Activated T-helper 17 cell treated with anti-CD3 and anti-CD28 coated beads, Interleukin-2, amount 50 U/mL, for 72 hours (primary cell): ENCODE measurements around the gene GON7. TPM values are rescaled to one million over a fixed set of nuclear protein-coding genes. Genes with fewer than 3 reads are reported as not detected.
"Not testable (repeated sequence)": the region's sequence is repeated elsewhere in the genome, so short reads cannot be mapped to it uniquely, and the experiment has no call there.

ENCODE experiments used
- ATAC-seq: fragments of 150-1000 bp; cut with Tn5 transposase; replicated peaks from 2 replicates; pipeline ENCODE4 v1.10.0; 2021; ENCODE audit warnings: mild to moderate bottlenecking, moderate library complexity
- H3K27ac Mint-ChIP-seq: one replicate; pipeline ENCODE4 v1.8.0; 2022; ENCODE audit warnings: mixed read lengths
- H3K27me3 Mint-ChIP-seq: one replicate; pipeline ENCODE4 v1.8.0; 2022; ENCODE audit warnings: mixed read lengths
- H3K36me3 Mint-ChIP-seq: one replicate; pipeline ENCODE4 v1.8.0; 2022; ENCODE audit warnings: low read depth, mild to moderate bottlenecking, mixed read lengths
- H3K4me1 Mint-ChIP-seq: one replicate; pipeline ENCODE4 v1.8.0; 2022; ENCODE audit warnings: mixed read lengths
- H3K4me3 Mint-ChIP-seq: one replicate; pipeline ENCODE4 v1.8.0; 2022; ENCODE audit warnings: mild to moderate bottlenecking, mixed read lengths
- H3K9me3 Mint-ChIP-seq: one replicate; pipeline ENCODE4 v1.8.0; 2022; ENCODE audit warnings: mixed read lengths
- total RNA-seq, 2 donors: library from RNA; stranded (reverse); gene quantifications; one replicate each; pipeline ENCODE4 v1.2.3, GENCODE V29; 2022

GON7 gene
- total RNA-seq, 2 donors from 2014 or later, result 6.1 to 21.8 TPM

GRCh38 chr14:93183596-93184317 is 23.1 kb downstream of the GON7 start:
- no peaks in the 10 kb centered on the region for H3K27me3 Mint-ChIP-seq
- H3K36me3 Mint-ChIP-seq, result peaks cover 45% of the 10 kb centered on the region
- no peaks in the 10 kb centered on the region for H3K9me3 Mint-ChIP-seq
- ATAC-seq, result no peak
- peak overlapping the region; percentile 90 for H3K27ac Mint-ChIP-seq
- peak overlapping the region; percentile 91 for H3K4me3 Mint-ChIP-seq
- H3K4me1 Mint-ChIP-seq, result peaks cover 29% of the 10 kb centered on the region

GRCh38 chr14:93175492-93175891 is 31.4 kb downstream of the GON7 start:
- H3K9me3 Mint-ChIP-seq, result no peaks in the 10 kb centered on the region
- H3K36me3 Mint-ChIP-seq, result no peaks in the 10 kb centered on the region
- ATAC-seq, result no peak
- H3K4me1 Mint-ChIP-seq, result no peaks in the 10 kb centered on the region
- H3K4me3 Mint-ChIP-seq, result no peak overlapping the region
- H3K27me3 Mint-ChIP-seq, result no peaks in the 10 kb centered on the region
- H3K27ac Mint-ChIP-seq, result no peak overlapping the region

GRCh38 chr14:93174731-93175130 is 32.1 kb downstream of the GON7 start:
- H3K4me3 Mint-ChIP-seq, H3K4me1 Mint-ChIP-seq, H3K9me3 Mint-ChIP-seq, H3K36me3 Mint-ChIP-seq, H3K27ac Mint-ChIP-seq, ATAC-seq, H3K27me3 Mint-ChIP-seq: not testable (repeated sequence)

- Mint-ChIP-seq H3K27me3 (no peaks in the 10 kb centered on the region), H3K9me3 (no peaks in the 10 kb centered on the region), H3K4me1 (no peaks in the 10 kb centered on the region), H3K36me3 (no peaks in the 10 kb centered on the region), H3K27ac (no peak overlapping the region), H3K4me3 (no peak overlapping the region)
- peak; percentile 76 for ATAC-seq
These were observed 32.9 kb downstream of the GON7 start for GRCh38 chr14:93173943-93174395.

- Mint-ChIP-seq H3K36me3 (no peaks in the 10 kb centered on the region), H3K27ac (no peak overlapping the region), H3K4me1 (no peaks in the 10 kb centered on the region), H3K4me3 (no peak overlapping the region), H3K27me3 (no peaks in the 10 kb centered on the region), H3K9me3 (no peaks in the 10 kb centered on the region)
- no peak for ATAC-seq
These were observed 35.5 kb downstream of the GON7 start for GRCh38 chr14:93171376-93171775.

- H3K4me1 Mint-ChIP-seq, H3K4me3 Mint-ChIP-seq, ATAC-seq, H3K9me3 Mint-ChIP-seq, H3K27me3 Mint-ChIP-seq, H3K27ac Mint-ChIP-seq, H3K36me3 Mint-ChIP-seq: not testable (repeated sequence)
These were observed 36.7 kb downstream of the GON7 start for GRCh38 chr14:93170141-93170540.

- not testable (repeated sequence) for H3K9me3 Mint-ChIP-seq
These were observed 37.2 kb downstream of the GON7 start for GRCh38 chr14:93169619-93170018.

GRCh38 chr14:93168610-93169009 is 38.3 kb downstream of the GON7 start:
- H3K4me3 Mint-ChIP-seq, H3K27ac Mint-ChIP-seq, H3K4me1 Mint-ChIP-seq, H3K9me3 Mint-ChIP-seq, H3K27me3 Mint-ChIP-seq, ATAC-seq, H3K36me3 Mint-ChIP-seq: not testable (repeated sequence)

More at GRCh38 chr14:93169619-93170018, 37.2 kb downstream of the GON7 start:
- not testable (repeated sequence) for H3K4me3 Mint-ChIP-seq, ATAC-seq, H3K4me1 Mint-ChIP-seq, H3K27ac Mint-ChIP-seq, H3K36me3 Mint-ChIP-seq, H3K27me3 Mint-ChIP-seq

GRCh38 chr14:93165271-93166265 is 41.3 kb downstream of the GON7 start:
- not testable (repeated sequence) for H3K27ac Mint-ChIP-seq, H3K4me1 Mint-ChIP-seq, H3K9me3 Mint-ChIP-seq, ATAC-seq, H3K4me3 Mint-ChIP-seq, H3K27me3 Mint-ChIP-seq, H3K36me3 Mint-ChIP-seq

GRCh38 chr14:93163564-93163963 is 43.3 kb downstream of the GON7 start:
- no peaks in the 10 kb centered on the region for H3K4me1 Mint-ChIP-seq

GRCh38 chr14:93161411-93161940 is 45.4 kb downstream of the GON7 start:
- Mint-ChIP-seq H3K27ac (no peak overlapping the region), H3K36me3 (no peaks in the 10 kb centered on the region), H3K9me3 (no peaks in the 10 kb centered on the region), H3K27me3 (no peaks in the 10 kb centered on the region), H3K4me3 (no peak overlapping the region), H3K4me1 (no peaks in the 10 kb centered on the region)
- ATAC-seq, result no peak

More at GRCh38 chr14:93163564-93163963, 43.3 kb downstream of the GON7 start:
- no peak overlapping the region for H3K4me3 Mint-ChIP-seq
- ATAC-seq, result no peak
- H3K36me3 Mint-ChIP-seq, result no peaks in the 10 kb centered on the region
- no peaks in the 10 kb centered on the region for H3K27me3 Mint-ChIP-seq
- no peaks in the 10 kb centered on the region for H3K9me3 Mint-ChIP-seq
- H3K27ac Mint-ChIP-seq, result no peak overlapping the region

GRCh38 chr14:93160353-93160801 is 46.5 kb downstream of the GON7 start:
- Mint-ChIP-seq H3K27ac (no peak overlapping the region), H3K4me1 (no peaks in the 10 kb centered on the region), H3K27me3 (no peaks in the 10 kb centered on the region), H3K9me3 (no peaks in the 10 kb centered on the region), H3K4me3 (no peak overlapping the region), H3K36me3 (no peaks in the 10 kb centered on the region)
- ATAC-seq, result peak; percentile 44

GRCh38 chr14:93159625-93160352 is 47.1 kb downstream of the GON7 start:
- not testable (repeated sequence) for H3K36me3 Mint-ChIP-seq, H3K4me3 Mint-ChIP-seq, H3K9me3 Mint-ChIP-seq, H3K27me3 Mint-ChIP-seq, H3K4me1 Mint-ChIP-seq, H3K27ac Mint-ChIP-seq
- ATAC-seq, result peak; percentile 48

GRCh38 chr14:93158349-93158748 is 48.5 kb downstream of the GON7 start:
- not testable (repeated sequence) for ATAC-seq, H3K27me3 Mint-ChIP-seq, H3K27ac Mint-ChIP-seq, H3K4me1 Mint-ChIP-seq, H3K36me3 Mint-ChIP-seq, H3K4me3 Mint-ChIP-seq, H3K9me3 Mint-ChIP-seq
